ENCODE results near the gene PCDHB6. TPM values are rescaled to one million over a fixed set of nuclear protein-coding genes. Genes with fewer than 3 reads are reported as not detected.
"Not testable (repeated sequence)": the region's sequence is repeated elsewhere in the genome, so short reads cannot be mapped to it uniquely, and the experiment has no call there.

The PCDHB6 gene
- total RNA-seq, 1 experiment from 2014 or later, result not detected

- Histone ChIP-seq H3K14ac (ENCODE audit: insufficient read depth, low read length) (peak within 1 kb of the TSS; percentile 86; the same call in 1 of the 2 replicates), H3K27me3 (ENCODE audit: insufficient read depth, low read length) (no peaks in the 10 kb centered on the region), H2AFZ (ENCODE audit: low read length) (peak within 1 kb of the TSS; percentile 76), H2BK20ac (ENCODE audit: low read depth, low read length, poor library complexity, severe bottlenecking) (no peak within 1 kb of the TSS), H2AK5ac (ENCODE audit: insufficient read length, low read length) (no peak within 1 kb of the TSS), H3K18ac (ENCODE audit: insufficient read length, low read depth, low read length) (peak within 1 kb of the TSS; percentile 72), H3K9me3 (ENCODE audit: control insufficient read depth, low read depth, low read length) (no peaks in the 10 kb centered on the region), H3K4me2 (ENCODE audit: insufficient read depth, insufficient read length, low read length) (peak within 1 kb of the TSS; percentile 22), H4K8ac (replicated peaks; ENCODE audit: insufficient read length, low read depth, low read length) (no peak within 1 kb of the TSS), H3K79me1 (ENCODE audit: insufficient read depth, low read depth, low read length, poor library complexity, severe bottlenecking) (no peaks in the 10 kb centered on the region), H3K79me2 (ENCODE audit: insufficient read depth, low read length) (no peaks in the 10 kb centered on the region), H4K5ac (ENCODE audit: insufficient read length, low read depth, low read length) (no peak within 1 kb of the TSS), H3K4ac (ENCODE audit: low read depth, low read length) (no peak within 1 kb of the TSS), H3K23me2 (ENCODE audit: insufficient read length, low read depth, low read length, poor library complexity, severe bottlenecking) (no peaks in the 10 kb centered on the region), H2BK120ac (ENCODE audit: low read depth, low read length, poor library complexity, severe bottlenecking) (no peak within 1 kb of the TSS), H3K27ac (ENCODE audit: insufficient read length, low read depth, low read length) (no peak within 1 kb of the TSS), H2BK5ac (ENCODE audit: insufficient read length, low read length) (no peak within 1 kb of the TSS), H3K23ac (ENCODE audit: insufficient read length, low read depth, low read length) (no peak within 1 kb of the TSS), H3K9ac (ENCODE audit: extremely low read depth, insufficient read length, low read length) (no peak within 1 kb of the TSS), H4K91ac (ENCODE audit: insufficient read length, low read depth, low read length) (no peak within 1 kb of the TSS), H3K56ac (ENCODE audit: insufficient read length, low read depth, low read length) (no peak within 1 kb of the TSS), H3K4me1 (ENCODE audit: insufficient read depth, low read length) (no peaks in the 10 kb centered on the region), H3T11ph (ENCODE audit: low read length) (no peak within 1 kb of the TSS), H2BK15ac (ENCODE audit: low read depth, low read length) (no peak within 1 kb of the TSS), H2BK12ac (ENCODE audit: insufficient read length, low read depth, low read length) (no peak within 1 kb of the TSS), H4K20me1 (ENCODE audit: control insufficient read depth, insufficient read depth, insufficient read length) (no peaks in the 10 kb centered on the region)
- peak; percentile 94 for TF ChIP-seq CTCF (conservative IDR thresholded peaks at IDR 0.05)
- H3K36me3 Mint-ChIP-seq (ENCODE audit: insufficient read depth in 1 of 3, low read depth in 3 of 3), result peaks cover 8 to 26% (median 12%) of the 10 kb centered on the region in 3 experiments
- WGBS (ENCODE audit: extremely low coverage, insufficient read length, low lambda C conversion rate), result no CpG with 5 or more reads among the region's 10 CpGs
- peaks cover 4 to 6% of the 10 kb centered on the region in 2 experiments for H3K4me1 Mint-ChIP-seq
- peak; percentile 77 for DNase-seq
- H3K27ac Mint-ChIP-seq, result no peak within 1 kb of the TSS
- no peaks in the 10 kb centered on the region; the same call in 1 of the 2 replicates for H3K27me3 Mint-ChIP-seq (ENCODE audit: low read depth)
- H3K9me3 Mint-ChIP-seq, result peaks cover 32% of the 10 kb centered on the region in 2 experiments
- H3K4me3 Mint-ChIP-seq, result peak within 1 kb of the TSS; percentile 24 to 50; a peak in 4 of 5 replicates
These were observed 42.4 kb downstream of the PCDHB6 start, which contains the start of gene PCDHB10 for GRCh38 chr5:141192110-141192725. Gene PCDHB10 (plus strand): TSS chr5:141192353. CDS start chr5:141192553, 200 bp downstream.

- H4K8ac ChIP-seq (replicated peaks; ENCODE audit: insufficient read length, low read depth, low read length); H3K23ac ChIP-seq (ENCODE audit: insufficient read length, low read depth, low read length); H3K27ac Mint-ChIP-seq; H2BK15ac ChIP-seq (ENCODE audit: low read depth, low read length); H3K27ac ChIP-seq (ENCODE audit: insufficient read length, low read depth, low read length); H3K4me1 ChIP-seq (ENCODE audit: insufficient read depth, low read length); H3K18ac ChIP-seq (ENCODE audit: insufficient read length, low read depth, low read length); H2BK20ac ChIP-seq (ENCODE audit: low read depth, low read length, poor library complexity, severe bottlenecking); H3K27me3 ChIP-seq (ENCODE audit: insufficient read depth, low read length); H4K20me1 ChIP-seq (ENCODE audit: control insufficient read depth, insufficient read depth, insufficient read length); H3K14ac ChIP-seq (ENCODE audit: insufficient read depth, low read length); H2AFZ ChIP-seq (ENCODE audit: low read length); DNase-seq; H3K4me1 Mint-ChIP-seq; H3K4me2 ChIP-seq (ENCODE audit: insufficient read depth, insufficient read length, low read length); H3K27me3 Mint-ChIP-seq (ENCODE audit: low read depth); H3K9ac ChIP-seq (ENCODE audit: extremely low read depth, insufficient read length, low read length); H3K56ac ChIP-seq (ENCODE audit: insufficient read length, low read depth, low read length); H3K23me2 ChIP-seq (ENCODE audit: insufficient read length, low read depth, low read length, poor library complexity, severe bottlenecking); H4K91ac ChIP-seq (ENCODE audit: insufficient read length, low read depth, low read length); H2BK5ac ChIP-seq (ENCODE audit: insufficient read length, low read length); H2BK12ac ChIP-seq (ENCODE audit: insufficient read length, low read depth, low read length); H3K4me3 Mint-ChIP-seq; H2AK5ac ChIP-seq (ENCODE audit: insufficient read length, low read length); H3K4ac ChIP-seq (ENCODE audit: low read depth, low read length); H3K79me1 ChIP-seq (ENCODE audit: insufficient read depth, low read depth, low read length, poor library complexity, severe bottlenecking); H4K5ac ChIP-seq (ENCODE audit: insufficient read length, low read depth, low read length); H3K79me2 ChIP-seq (ENCODE audit: insufficient read depth, low read length); H3K9me3 ChIP-seq (ENCODE audit: control insufficient read depth, low read depth, low read length); H2BK120ac ChIP-seq (ENCODE audit: low read depth, low read length, poor library complexity, severe bottlenecking); H3T11ph ChIP-seq (ENCODE audit: low read length): not testable (repeated sequence)
- Mint-ChIP-seq H3K9me3 (peaks cover 30% of the 10 kb centered on the region in 2 experiments), H3K36me3 (ENCODE audit: insufficient read depth in 1 of 3, low read depth in 3 of 3) (peaks cover 3 to 19% (median 9%) of the 10 kb centered on the region in 3 experiments)
- WGBS (ENCODE audit: extremely low coverage, insufficient read length, low lambda C conversion rate), result no CpG with 5 or more reads among the region's 37 CpGs
These were observed 44.5 kb downstream of the PCDHB6 start for GRCh38 chr5:141194332-141194731.

Measured in H9 (cell line).